IMR-90 (cell line): ENCODE data around the gene ACP4. TPM values are rescaled to one million over a fixed set of nuclear protein-coding genes. Genes with fewer than 3 reads are reported as not detected.
A peak's percentile ranks its signal among the peaks of the same experiment; 100 is the strongest.

Experiments
- ATAC-seq: fragments of 200-7000 bp; cut with Tn5 transposase; 2 replicates; pipeline ENCODE4 v1.9.1; 2020; ENCODE audit warnings: low read depth, mild to moderate bottlenecking, moderate library complexity
- BruUV-seq: library from RNA; stranded (reverse); fragments of 400-500 nt; replicated peaks from 2 replicates; lab custom pipeline; 2021; lab: Mats Ljungman, UMichigan
- CTCF ChIA-PET: fragments of 300-600 bp; formaldehyde crosslinking; extraction: SDS; loops from one replicate; lab custom pipeline; 2021; ENCODE audit warnings: antibody characterized with exemption; lab: Yijun Ruan, JAX
- POLR2A ChIA-PET: fragments of 300-600 bp; sonication (Branson Sonifier 250); formaldehyde crosslinking; loops from one replicate; lab custom pipeline; 2022; ENCODE audit warnings: antibody characterized with exemption; ENCODE audit not compliant: unreplicated experiment; lab: Charles Lee
- DNase-seq: peaks from one replicate; pipeline ENCODE4 v3.0.0; 2013
- H2AFZ ChIP-seq: replicated peaks from 2 replicates; pipeline ENCODE3; 2013; ENCODE audit warnings: low read length, mild to moderate bottlenecking; ENCODE audit not compliant: poor library complexity
- H2AK5ac ChIP-seq: 2 replicates; pipeline ENCODE4 v1.6.1; 2013; ENCODE audit warnings: low read depth, low read length, inconsistent platforms
- H2AK9ac ChIP-seq: replicated peaks from 2 replicates; pipeline ENCODE3; 2013; ENCODE audit warnings: mild to moderate bottlenecking, low read depth, low read length, moderate library complexity; ENCODE audit not compliant: poor library complexity
- H2BK120ac ChIP-seq: 2 replicates; pipeline ENCODE4 v1.6.1; 2013; ENCODE audit warnings: low read depth, low read length, inconsistent platforms
- H2BK15ac ChIP-seq: 3 replicates; pipeline ENCODE4 v1.6.1; 2013; ENCODE audit warnings: low read depth, low read length, inconsistent platforms
- H2BK20ac ChIP-seq: 2 replicates; pipeline ENCODE4 v1.6.1; 2013; ENCODE audit warnings: low read depth, mild to moderate bottlenecking, inconsistent platforms, low read length, moderate library complexity
- H2BK5ac ChIP-seq: 2 replicates; pipeline ENCODE4 v1.6.1; 2013; ENCODE audit warnings: mild to moderate bottlenecking, low read depth, low read length, inconsistent platforms; ENCODE audit not compliant: poor library complexity, severe bottlenecking
- H3K14ac ChIP-seq: replicated peaks from 2 replicates; pipeline ENCODE4 v1.6.1; 2013; ENCODE audit warnings: low read depth, low read length, inconsistent platforms
- H3K18ac ChIP-seq: 2 replicates; pipeline ENCODE4 v1.6.1; 2013; ENCODE audit warnings: low read depth, low read length, control low read depth
- H3K23ac ChIP-seq: 2 replicates; pipeline ENCODE4 v1.6.1; 2013; ENCODE audit warnings: low read depth, low read length, inconsistent platforms
- H3K27ac ChIP-seq: 2 replicates; pipeline ENCODE4 v1.5.1; 2013; ENCODE audit warnings: mild to moderate bottlenecking, control low read depth, low read length; ENCODE audit not compliant: insufficient read depth
- H3K27me3 ChIP-seq: 2 replicates; pipeline ENCODE4 v1.6.1; 2013; ENCODE audit warnings: low read length; ENCODE audit not compliant: control insufficient read depth, insufficient read depth
- H3K36me3 ChIP-seq: 2 replicates; pipeline ENCODE4 v1.6.1; 2013; ENCODE audit warnings: low read length, mixed read lengths; ENCODE audit not compliant: control insufficient read depth, insufficient read depth
- H3K4ac ChIP-seq: 2 replicates; pipeline ENCODE4 v1.6.1; 2013; ENCODE audit warnings: low read depth, low read length, inconsistent platforms
- H3K4me1 ChIP-seq: 2 replicates; pipeline ENCODE4 v1.6.1; 2013; ENCODE audit warnings: low read length, mixed read lengths; ENCODE audit not compliant: control insufficient read depth, insufficient read depth
- H3K4me2 ChIP-seq: 2 replicates; pipeline ENCODE4 v1.6.1; 2013; ENCODE audit warnings: low read depth, mild to moderate bottlenecking, control low read depth, low read length, moderate library complexity
- H3K4me3 ChIP-seq: 2 replicates; pipeline ENCODE4 v1.5.1; 2013; ENCODE audit warnings: low read depth, mild to moderate bottlenecking, control low read depth, low read length, moderate library complexity; ENCODE audit not compliant: insufficient read depth
- H3K56ac ChIP-seq: 2 replicates; pipeline ENCODE4 v1.6.1; 2013; ENCODE audit warnings: low read length, inconsistent platforms; ENCODE audit not compliant: insufficient read depth; ENCODE audit errors: extremely low read depth
- H3K79me1 ChIP-seq, 2 experiments: 2 replicates each; pipeline ENCODE4 v1.6.1; 2013; ENCODE audit warnings: low read length in 2 of 2, inconsistent platforms in 1 of 2, low read depth in 1 of 2
- H3K9ac ChIP-seq: 2 replicates; pipeline ENCODE4 v1.6.1; 2013; ENCODE audit warnings: low read depth, low read length, control low read depth
- H3K9me1 ChIP-seq: 2 replicates; pipeline ENCODE4 v1.6.1; 2013; ENCODE audit warnings: low read length, inconsistent platforms; ENCODE audit not compliant: insufficient read depth
- H3K9me3 ChIP-seq: 2 replicates; pipeline ENCODE4 v1.6.1; 2013; ENCODE audit warnings: low read length; ENCODE audit not compliant: control insufficient read depth, insufficient read depth
- H4K20me1 ChIP-seq: 2 replicates; pipeline ENCODE4 v1.6.1; 2013; ENCODE audit warnings: low read length, inconsistent platforms; ENCODE audit not compliant: insufficient read depth
- H4K5ac ChIP-seq: 2 replicates; pipeline ENCODE4 v1.6.1; 2013; ENCODE audit warnings: mild to moderate bottlenecking, low read depth, low read length, control low read depth
- H4K8ac ChIP-seq, 2 experiments: 2 replicates each; pipeline ENCODE4 v1.6.1; 2013; ENCODE audit warnings: low read depth in 2 of 2, low read length in 2 of 2, control low read depth in 1 of 2, inconsistent platforms in 1 of 2
- H4K91ac ChIP-seq: 2 replicates; pipeline ENCODE4 v1.6.1; 2013; ENCODE audit warnings: low read depth, low read length, inconsistent platforms; ENCODE audit not compliant: insufficient read depth
- CEBPB ChIP-seq: IDR thresholded peaks from 2 replicates; pipeline ENCODE4 v1.6.1; 2012; ENCODE audit warnings: low read depth, low read length, improper control_type of control experiment
- CTCF ChIP-seq: conservative IDR thresholded peaks from 2 replicates; pipeline ENCODE4 v1.5.1; 2012; ENCODE audit warnings: mild to moderate bottlenecking, low read depth, low read length, improper control_type of control experiment
- ELK1 ChIP-seq: fragments of 150-350 bp; IDR thresholded peaks from 2 replicates; pipeline ENCODE4 v1.6.1; 2016; ENCODE audit warnings: low read depth, mild to moderate bottlenecking, low read length, moderate library complexity, borderline replicate concordance
- FOS ChIP-seq: fragments of 150-350 bp; IDR thresholded peaks from 2 replicates; pipeline ENCODE4 v1.6.1; 2016; ENCODE audit warnings: low read depth, low read length
- MAZ ChIP-seq: IDR thresholded peaks from 2 replicates; pipeline ENCODE4 v1.6.1; 2012; ENCODE audit warnings: low read depth, mild to moderate bottlenecking, low read length, improper control_type of control experiment, moderate library complexity, borderline replicate concordance
- POLR2A ChIP-seq: IDR thresholded peaks from 2 replicates; pipeline ENCODE4 v1.6.1; 2012; ENCODE audit warnings: mild to moderate bottlenecking, low read depth, low read length
- USF2 ChIP-seq: fragments of 150-350 bp; IDR thresholded peaks from 2 replicates; pipeline ENCODE4 v1.6.1; 2017; ENCODE audit warnings: mild to moderate bottlenecking, antibody characterized with exemption, low read length, low read depth
- WGBS, 2 experiments: methylation state at CpG; one replicate each; pipeline versions ENCODE4 v1.1.5 to v1.1.7; 2013; ENCODE audit warnings: missing lambda C conversion rate in 2 of 2; ENCODE audit not compliant: insufficient read length in 1 of 2; ENCODE audit errors: extremely low coverage in 2 of 2; 5-methylcytosine and 5-hydroxymethylcytosine counted together
- dilution Hi-C: fragments of 300-500 bp; cut with HindIII; formaldehyde crosslinking; loops from one replicate; pipeline ENCODE4 v1.14.3; 2018; ENCODE audit warnings: low sequenced_read_pairs; ENCODE audit not compliant: unreplicated experiment
- in situ Hi-C: fragments of 300-500 bp; cut with MboI; formaldehyde crosslinking; loops from 3 replicates; pipeline ENCODE4 v1.14.3; 2019; ENCODE audit warnings: low sequenced_read_pairs, inconsistent platforms, mixed read lengths
- intact Hi-C: fragments of 100-400 bp; cut with micrococcal nuclease; formaldehyde crosslinking; loops from 2 replicates; pipeline ENCODE4 v1.10.0; 2022
- polyA plus RNA-seq, 3 experiments: library from polyadenylated mRNA; depleted of rRNA; stranded (reverse); fragments of >200 nt; gene quantifications; 2 replicates each; pipeline ENCODE4 v1.2.3, GENCODE V29; 2012; ENCODE audit warnings: low replicate concordance in 1 of 3
- total RNA-seq: library from RNA; depleted of rRNA; stranded (reverse); fragments of >200 nt; gene quantifications from 2 replicates; pipeline ENCODE4 v1.2.3, GENCODE V29; 2012

ACP4 gene
- total and polyA plus RNA-seq, 2 of the 4 experiments (the other 2 are of a cell fraction), result not detected

- Histone ChIP-seq H3K14ac (no peak overlapping the region), H3K9me3 (0 out of 2 replicates have a peak, but pooled peaks cover 2% of the 10 kb centered on the region), H3K4ac (no peak overlapping the region), H2BK5ac (no peak overlapping the region), H2BK15ac (no peak overlapping the region), H2BK120ac (no peak overlapping the region), H3K4me1 (no peaks in the 10 kb centered on the region), H4K5ac (no peak overlapping the region), H3K23ac (no peak overlapping the region), H2AK9ac (no peak overlapping the region), H3K27me3 (peaks cover 2% of the 10 kb centered on the region; the same call in 1 of the 2 replicates), H2BK20ac (no peak overlapping the region), H3K36me3 (no peaks in the 10 kb centered on the region), H3K18ac (no peak overlapping the region), H4K91ac (no peak overlapping the region), H3K4me3 (no peak overlapping the region), H2AK5ac (no peak overlapping the region), H3K9me1 (no peaks in the 10 kb centered on the region), H4K20me1 (no peaks in the 10 kb centered on the region), H3K56ac (no peak overlapping the region), H3K27ac (no peak overlapping the region), H3K9ac (no peak overlapping the region), H4K8ac (peak overlapping the region in 1 of 2 experiments; percentile 55; a peak in 1 of 4 replicates), H2AFZ (no peak overlapping the region), H3K79me1 (no peaks in the 10 kb centered on the region), H3K4me2 (no peak overlapping the region)
- ChIA-PET CTCF (no interaction called here), POLR2A (no interaction called here)
- DNase-seq (peak; percentile 32), ATAC-seq (peak; percentile 17; the same call in 1 of the 2 replicates)
- 40% methylated on average over 1 of the region's 4 CpGs; no CpG with 5 or more reads in 1 of the 2 experiments for WGBS, 2 experiments
- in situ Hi-C loops, result no loop called here
- TF ChIP-seq CEBPB (peak; percentile 74), USF2 (peak; percentile 94), POLR2A (no peak), MAZ (no peak), CTCF (no peak), ELK1 (no peak), FOS (no peak)
- dilution Hi-C loops, result no loop called here
- intact Hi-C loops, result no loop called here
- no TSS peak for BruUV-seq
These were observed 30.3 kb upstream of the ACP4 start for GRCh38 chr19:50759886-50760285.
